Right cardiac atrium (tissue), 5 donors: ENCODE results near the gene CNIH2. TPM values are rescaled to one million over a fixed set of nuclear protein-coding genes. Genes with fewer than 3 reads are reported as not detected.

ENCODE experiments used
- ATAC-seq, 2 donors: fragments of 200-7000 bp; cut with Tn5 transposase; one replicate each; pipeline versions ENCODE4 v1.8.0 to v1.9.1; 2020; ENCODE audit warnings: moderate library complexity in 2 of 2, mild to moderate bottlenecking in 1 of 2
- DNase-seq, 3 donors: peaks; one replicate each; pipeline ENCODE4 v3.0.0-alpha.2; 2020
- H3K27ac ChIP-seq: one replicate; pipeline ENCODE4 v1.5.1; 2013; ENCODE audit warnings: mild to moderate bottlenecking, low read length, control low read depth, moderate library complexity
- H3K27me3 ChIP-seq: one replicate; pipeline ENCODE4 v1.6.1; 2013; ENCODE audit not compliant: control insufficient read depth, insufficient read depth
- H3K4me1 ChIP-seq: one replicate; pipeline ENCODE4 v1.6.1; 2013; ENCODE audit warnings: low read length; ENCODE audit not compliant: control insufficient read depth, insufficient read depth
- H3K4me3 ChIP-seq: one replicate; pipeline ENCODE4 v1.5.1; 2013; ENCODE audit warnings: low read length, control low read depth
- H3K9me3 ChIP-seq: one replicate; pipeline ENCODE4 v1.6.1; 2013; ENCODE audit warnings: low read length; ENCODE audit not compliant: control insufficient read depth
- WGBS: extraction: QIAGEN DNeasy Blood & Tissue Kit; methylation state at CpG from one replicate; pipeline ENCODE4 v1.1.7; 2013; 5-methylcytosine and 5-hydroxymethylcytosine counted together
- intact Hi-C, 4 donors: fragments of 100-400 bp; cut with DNase I; formaldehyde crosslinking; loops; one replicate each; pipeline versions ENCODE4 v1.11.0 to v1.14.0; 2022 to 2023
- polyA plus RNA-seq: library from polyadenylated mRNA; stranded (reverse); fragments of 200-250 nt; gene quantifications from one replicate; pipeline ENCODE4 v1.2.3, GENCODE V29; 2013
- total RNA-seq, 4 donors: library from RNA; stranded (reverse); fragmentation: NEBNext Ultra II Directional; extraction: Animal tissue kit (Norgen Biotek cat#: 25700); gene quantifications; one replicate each; pipeline ENCODE4 v1.2.1, GENCODE V29; 2021
- donor health status: healthy with polysubstance abuse.
- donor health status: DM: no; HTN: yes; CAD: no.
- donor health status: DM: no; HTN: no; CAD: no.
- donor health status: DM: no; HTN: yes; CAD: no; lungs with severe emphysema.
- donor health status: DM: yes; HTN: yes; CAD: no.

The CNIH2 gene
- total and polyA plus RNA-seq, 5 donors: 0.23 to 0.47 (median 0.25) TPM; not detected in 2

GRCh38 chr11:66327171-66328030 is 49.4 kb downstream of the CNIH2 start:
- peak; percentile 29 to 55 (median 44) for DNase-seq
- peak overlapping the region; percentile 39 for H3K27ac ChIP-seq
- no peak overlapping the region for H3K4me3 ChIP-seq
- intact Hi-C loops: loop anchor here in 2 of 4 donors (2.0 kb wide), 2 partner anchors 15 to 17 kb away; no protein-coding TSS in a partner anchor
- WGBS: 78% methylated on average over 10 of the region's 10 CpGs
- peak; percentile 10 to 56 for ATAC-seq
- H3K27me3 ChIP-seq: no peaks in the 10 kb centered on the region
- H3K4me1 ChIP-seq: no peaks in the 10 kb centered on the region
- H3K9me3 ChIP-seq: no peaks in the 10 kb centered on the region

- peak in 1 of 2 donors; percentile 0 for ATAC-seq
- H3K4me1 ChIP-seq: no peaks in the 10 kb centered on the region
- WGBS: 66% methylated on average over 3 of the region's 3 CpGs
- no peaks in the 10 kb centered on the region for H3K9me3 ChIP-seq
- peak; percentile 25 to 69 (median 60) for DNase-seq
- no peaks in the 10 kb centered on the region for H3K27me3 ChIP-seq
- no peak overlapping the region for H3K4me3 ChIP-seq
- intact Hi-C loops: loop anchor here in 2 of 4 donors (2.0 kb wide), 2 partner anchors 15 to 17 kb away; no protein-coding TSS in a partner anchor
- H3K27ac ChIP-seq: no peak overlapping the region
These were observed 50.0 kb downstream of the CNIH2 start for GRCh38 chr11:66328031-66328301.

DNA sequence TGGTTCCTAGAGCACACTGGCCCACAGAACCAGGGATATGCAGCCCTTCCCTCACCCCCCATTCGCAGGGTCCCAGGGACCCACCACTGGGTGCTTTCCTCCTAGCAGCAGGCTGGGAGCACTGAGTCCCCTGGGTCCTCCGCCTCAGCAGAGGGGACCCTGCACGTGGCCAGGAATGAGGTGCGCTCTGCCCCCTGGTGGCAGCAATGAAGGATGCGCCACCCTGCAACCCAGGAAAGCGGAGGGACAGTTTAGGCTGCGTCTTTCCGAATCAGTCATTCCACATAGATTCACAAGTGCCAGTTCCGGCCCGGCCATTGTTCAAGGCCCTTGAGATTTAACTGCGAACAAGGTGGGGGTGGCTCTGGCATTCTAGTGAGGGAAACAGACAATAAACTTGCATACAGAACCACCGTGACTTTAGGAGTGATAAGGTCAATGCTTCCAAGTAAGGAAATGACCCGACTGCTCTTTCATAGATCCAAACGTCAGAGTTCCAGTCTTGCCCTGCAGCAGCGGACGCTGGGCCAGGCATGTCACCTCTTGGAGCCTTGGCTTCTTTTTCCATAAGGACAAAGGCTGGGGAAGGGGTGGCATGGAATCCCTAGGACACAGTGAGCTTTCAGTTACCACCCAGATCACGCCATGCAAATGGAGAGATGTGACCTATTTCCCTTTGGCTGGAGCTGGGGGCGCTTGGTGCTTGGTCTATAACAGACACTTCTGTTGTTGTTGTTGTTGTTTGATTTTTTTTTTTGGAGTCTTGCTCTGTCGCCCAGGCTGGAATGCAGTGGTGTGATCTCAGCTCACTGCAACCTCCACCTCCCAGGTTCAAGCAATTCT is 50.5 kb downstream of the CNIH2 start:
- Histone ChIP-seq H3K4me3 (no peak overlapping the region), H3K27ac (no peak overlapping the region), H3K9me3 (no peaks in the 10 kb centered on the region), H3K4me1 (no peaks in the 10 kb centered on the region), H3K27me3 (no peaks in the 10 kb centered on the region)
- ATAC-seq (peak; percentile 74 to 78), DNase-seq (peak; percentile 80 to 92 (median 91))
- intact Hi-C loops: loop anchor here in 2 of 4 donors (2.0 kb wide), 2 partner anchors 16 to 18 kb away; no protein-coding TSS in a partner anchor
- WGBS: 10% methylated on average over 19 of the region's 19 CpGs

DNA sequence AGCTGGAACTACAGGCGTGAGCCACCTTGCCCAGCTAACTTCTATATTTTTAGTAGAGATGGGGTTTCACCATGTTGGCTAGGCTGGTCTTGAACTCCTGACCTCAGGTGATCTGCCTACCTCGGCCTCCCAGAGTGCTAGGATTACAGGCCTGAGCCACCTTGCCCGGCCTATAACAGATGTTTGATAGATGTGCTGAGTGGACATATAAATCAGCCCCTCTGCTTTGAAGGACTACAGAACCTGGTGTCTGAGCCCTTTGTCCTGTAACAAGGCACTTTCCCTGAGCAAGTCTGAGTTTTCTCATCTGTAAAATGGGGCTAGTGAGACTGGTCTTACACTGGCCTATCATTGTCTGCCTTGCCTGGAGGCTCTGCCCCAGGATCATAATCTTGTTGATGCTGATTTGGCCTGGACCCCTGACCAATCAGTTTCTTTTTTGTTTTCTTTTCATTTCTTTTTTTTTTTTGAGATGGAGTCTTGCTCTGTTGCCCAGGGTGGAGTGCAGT is 51.2 kb downstream of the CNIH2 start:
- peak in 2 of 3 donors; percentile 1 to 2 for DNase-seq
- 90% methylated on average over 3 of the region's 3 CpGs for WGBS
- H3K4me1 ChIP-seq: no peaks in the 10 kb centered on the region
- no peaks in the 10 kb centered on the region for H3K27me3 ChIP-seq
- H3K27ac ChIP-seq: no peak overlapping the region
- no peaks in the 10 kb centered on the region for H3K9me3 ChIP-seq
- no peak for ATAC-seq
- H3K4me3 ChIP-seq: no peak overlapping the region
- intact Hi-C loops: loop anchor here in 2 of 4 donors (2.0 kb wide), 2 partner anchors 16 to 18 kb away; no protein-coding TSS in a partner anchor

GRCh38 chr11:66330931-66331330 is 53.0 kb downstream of the CNIH2 start:
- H3K27ac ChIP-seq: no peak overlapping the region
- H3K4me3 ChIP-seq: no peak overlapping the region
- H3K27me3 ChIP-seq: no peaks in the 10 kb centered on the region
- no peaks in the 10 kb centered on the region for H3K9me3 ChIP-seq
- intact Hi-C loops: no loop called here
- 60% methylated on average over 10 of the region's 10 CpGs for WGBS
- ATAC-seq (no peak), DNase-seq (peak; percentile 8 to 37 (median 31))
- no peaks in the 10 kb centered on the region for H3K4me1 ChIP-seq

DNA sequence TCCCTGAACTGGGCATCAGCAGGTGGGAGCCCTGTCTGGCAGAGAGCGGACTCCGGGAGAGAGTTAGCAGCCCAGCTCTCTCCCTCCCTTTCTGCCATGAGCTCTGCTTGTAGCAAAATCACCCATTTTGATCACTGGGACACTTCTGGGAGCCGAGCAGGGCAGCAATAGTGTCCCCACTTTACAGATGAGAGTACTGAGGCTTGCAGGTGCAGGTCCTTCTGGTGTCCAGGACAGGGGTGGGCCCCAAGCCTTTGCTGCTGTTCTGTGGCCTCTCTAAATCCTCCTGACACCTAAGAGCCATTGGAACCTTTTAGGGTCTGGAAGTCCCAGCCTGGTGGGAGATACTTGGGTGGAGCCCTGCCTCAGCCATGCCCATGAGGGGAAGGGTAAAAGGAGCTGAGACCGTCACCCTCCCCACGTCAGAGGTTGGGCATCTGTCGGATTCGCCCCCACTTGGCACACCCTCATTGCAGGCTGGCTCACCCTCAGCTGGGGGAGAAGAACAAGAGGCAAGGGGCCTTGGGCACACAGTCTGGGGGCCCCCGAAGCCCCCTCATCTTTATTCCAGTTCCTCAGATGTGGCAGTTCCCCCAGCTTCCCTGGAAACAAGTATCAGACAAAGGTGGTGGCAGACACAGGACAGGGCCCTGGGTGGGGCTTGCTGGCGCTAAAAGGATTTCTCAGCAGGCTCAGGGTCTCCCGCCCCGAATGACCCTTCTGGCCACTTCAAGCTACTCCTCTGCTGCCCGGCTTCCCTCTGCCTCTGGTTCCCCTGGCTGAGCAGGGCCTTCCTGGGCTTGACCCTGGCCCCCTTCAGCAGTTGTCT is 53.8 kb downstream of the CNIH2 start:
- Histone ChIP-seq H3K4me3 (no peak overlapping the region), H3K27ac (no peak overlapping the region), H3K27me3 (no peaks in the 10 kb centered on the region), H3K4me1 (peaks cover 3% of the 10 kb centered on the region), H3K9me3 (no peaks in the 10 kb centered on the region)
- WGBS: 86% methylated on average over 12 of the region's 12 CpGs
- ATAC-seq (no peak), DNase-seq (peak; percentile 10 to 31 (median 18))
- intact Hi-C loops: no loop called here

- H3K4me3 ChIP-seq: no peak overlapping the region
- no peaks in the 10 kb centered on the region for H3K27me3 ChIP-seq
- H3K4me1 ChIP-seq: peaks cover 3% of the 10 kb centered on the region
- no peak overlapping the region for H3K27ac ChIP-seq
- ATAC-seq: no peak
- DNase-seq: peak; percentile 3 to 43 (median 25)
- intact Hi-C loops: no loop called here
- WGBS: 80% methylated on average over 18 of the region's 18 CpGs
- no peaks in the 10 kb centered on the region for H3K9me3 ChIP-seq
These were observed 54.6 kb downstream of the CNIH2 start for GRCh38 chr11:66332371-66333219.

GRCh38 chr11:66333220-66333877 is 55.4 kb downstream of the CNIH2 start:
- Histone ChIP-seq H3K4me3 (no peak overlapping the region), H3K27ac (no peak overlapping the region), H3K9me3 (no peaks in the 10 kb centered on the region), H3K4me1 (peaks cover 3% of the 10 kb centered on the region), H3K27me3 (no peaks in the 10 kb centered on the region)
- DNase-seq (peak; percentile 10 to 51 (median 35)), ATAC-seq (no peak)
- intact Hi-C loops: no loop called here
- 88% methylated on average over 19 of the region's 19 CpGs for WGBS
